AG04449 (cell line): ENCODE results near the gene CCDC50.

Experiments used
- CTCF ChIA-PET: fragments of 350-600 bp; formaldehyde crosslinking; extraction: SDS; loops from one replicate; lab custom pipeline; 2021; ENCODE audit warnings: antibody characterized with exemption; lab: Yijun Ruan, JAX
- POLR2A ChIA-PET: fragments of 400-600, 350-600 bp; formaldehyde crosslinking; extraction: SDS; loops from one replicate; lab custom pipeline; 2020; ENCODE audit warnings: antibody characterized with exemption, inconsistent platforms; lab: Yijun Ruan, JAX
- DNase-seq: peaks from one replicate; pipeline ENCODE4 v3.0.0-alpha.2; 2010; ENCODE audit warnings: low read depth, low spot score
- H3K4me3 ChIP-seq: 2 replicates; pipeline ENCODE4 v1.5.1; 2011; ENCODE audit warnings: low read depth, mild to moderate bottlenecking, control low read depth, low read length
- CTCF ChIP-seq: IDR thresholded peaks from one replicate; pipeline ENCODE4 v1.5.1; 2011; ENCODE audit warnings: mild to moderate bottlenecking, moderate library complexity, low read length, control low read depth, inconsistent platforms; ENCODE audit not compliant: insufficient read depth; ENCODE audit errors: missing control alignments

The CCDC50 gene

GRCh38 chr3:191362037-191362436 is 32.8 kb downstream of the CCDC50 start:
- ChIA-PET CTCF (interaction anchor here (1.3 to 2.2 kb wide), 3 partner anchors 9 to 15 kb away, joined by 3 to 7 read pairs (median 3); no protein-coding TSS in a partner anchor), POLR2A (no interaction called here)
- H3K4me3 ChIP-seq, result no peak overlapping the region
- DNase-seq, result no peak
- TF ChIP-seq CTCF, result no peak

- no peak for DNase-seq
- no peak overlapping the region for H3K4me3 ChIP-seq
- TF ChIP-seq CTCF, result no peak
- ChIA-PET POLR2A (no interaction called here), CTCF (interaction anchor here (1.6 to 2.2 kb wide), 2 partner anchors 9 to 14 kb away, joined by 3 to 7 read pairs; no protein-coding TSS in a partner anchor)
Measured at GRCh38 chr3:191362524-191363090, 33.4 kb downstream of the CCDC50 start.

- ChIA-PET CTCF (interaction anchor here (1.6 kb wide), 1 partner anchor 13 kb away, joined by 4 read pairs; no protein-coding TSS in a partner anchor), POLR2A (no interaction called here)
- no peak for TF ChIP-seq CTCF
- no peak overlapping the region for H3K4me3 ChIP-seq
- no peak for DNase-seq
Measured at GRCh38 chr3:191363221-191363620, 34.0 kb downstream of the CCDC50 start.

GRCh38 chr3:191366675-191367074 is 37.5 kb downstream of the CCDC50 start:
- no peak overlapping the region for H3K4me3 ChIP-seq
- TF ChIP-seq CTCF, result no peak
- POLR2A ChIA-PET, result interaction anchor here (1.0 kb wide), 1 partner anchor 38 kb away, joined by 3 read pairs; the partner anchor contains the start of gene CCDC50
- CTCF ChIA-PET, result interaction anchor here (0.9 to 1.3 kb wide), 4 partner anchors 11 to 316 kb away, joined by 3 to 4 read pairs (median 3); no protein-coding TSS in a partner anchor
- DNase-seq, result no peak

- POLR2A ChIA-PET, result no interaction called here
- CTCF ChIA-PET, result interaction anchor here (1.0 kb wide), 1 partner anchor 11 kb away, joined by 3 read pairs; no protein-coding TSS in a partner anchor
- DNase-seq, result no peak
Measured at GRCh38 chr3:191368755-191369615, 39.8 kb downstream of the CCDC50 start.

More at GRCh38 chr3:191368755-191369615, 39.8 kb downstream of the CCDC50 start:
- TF ChIP-seq CTCF, result no peak
- H3K4me3 ChIP-seq, result no peak overlapping the region
